ENCODE measurements around the gene C1orf198. TPM values are rescaled to one million over a fixed set of nuclear protein-coding genes. Genes with fewer than 3 reads are reported as not detected.

Gene C1orf198
- total and polyA plus RNA-seq, 2 experiments from 2014 or later = 54.7 to 67.6 TPM

DNA sequence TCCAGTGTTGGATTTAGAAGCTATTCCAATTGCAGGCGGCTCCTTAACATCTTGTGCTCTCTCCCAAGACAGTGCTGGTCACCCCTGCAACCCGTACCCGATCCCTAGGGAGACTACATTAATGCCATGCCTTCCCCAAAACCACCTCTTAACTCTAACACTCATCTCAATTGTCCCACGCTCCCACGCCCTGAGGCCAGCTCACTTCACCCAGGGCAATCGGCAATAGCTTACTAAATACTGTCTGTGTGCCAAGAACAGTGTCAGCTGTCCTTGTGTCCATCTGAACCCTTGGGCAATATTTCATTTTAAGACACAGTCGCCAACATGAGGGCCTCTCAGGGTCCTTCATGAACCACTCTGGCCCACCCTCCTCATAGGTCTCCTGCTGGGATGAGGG, 13.9 kb downstream of the C1orf198 start:
- Histone ChIP-seq H3K4me1 (ENCODE audit: low read depth) (peaks cover 31% of the 10 kb centered on the region), H3K4me3 (no peak overlapping the region), H3K36me3 (peaks cover 3% of the 10 kb centered on the region), H3K27me3 (no peaks in the 10 kb centered on the region), H3K9me3 (ENCODE audit: low read depth) (no peaks in the 10 kb centered on the region), H3K27ac (no peak overlapping the region)
- TF ChIP-seq, protein P1, sequence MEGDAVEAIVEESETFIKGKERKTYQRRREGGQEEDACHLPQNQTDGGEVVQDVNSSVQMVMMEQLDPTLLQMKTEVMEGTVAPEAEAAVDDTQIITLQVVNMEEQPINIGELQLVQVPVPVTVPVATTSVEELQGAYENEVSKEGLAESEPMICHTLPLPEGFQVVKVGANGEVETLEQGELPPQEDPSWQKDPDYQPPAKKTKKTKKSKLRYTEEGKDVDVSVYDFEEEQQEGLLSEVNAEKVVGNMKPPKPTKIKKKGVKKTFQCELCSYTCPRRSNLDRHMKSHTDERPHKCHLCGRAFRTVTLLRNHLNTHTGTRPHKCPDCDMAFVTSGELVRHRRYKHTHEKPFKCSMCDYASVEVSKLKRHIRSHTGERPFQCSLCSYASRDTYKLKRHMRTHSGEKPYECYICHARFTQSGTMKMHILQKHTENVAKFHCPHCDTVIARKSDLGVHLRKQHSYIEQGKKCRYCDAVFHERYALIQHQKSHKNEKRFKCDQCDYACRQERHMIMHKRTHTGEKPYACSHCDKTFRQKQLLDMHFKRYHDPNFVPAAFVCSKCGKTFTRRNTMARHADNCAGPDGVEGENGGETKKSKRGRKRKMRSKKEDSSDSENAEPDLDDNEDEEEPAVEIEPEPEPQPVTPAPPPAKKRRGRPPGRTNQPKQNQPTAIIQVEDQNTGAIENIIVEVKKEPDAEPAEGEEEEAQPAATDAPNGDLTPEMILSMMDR (IDR thresholded peaks at IDR 0.05; ENCODE audit: low read depth, low read length) = no peak
- no peak for DNase-seq (ENCODE audit: low read depth in 1 of 2, low spot score in 1 of 2)

DNA sequence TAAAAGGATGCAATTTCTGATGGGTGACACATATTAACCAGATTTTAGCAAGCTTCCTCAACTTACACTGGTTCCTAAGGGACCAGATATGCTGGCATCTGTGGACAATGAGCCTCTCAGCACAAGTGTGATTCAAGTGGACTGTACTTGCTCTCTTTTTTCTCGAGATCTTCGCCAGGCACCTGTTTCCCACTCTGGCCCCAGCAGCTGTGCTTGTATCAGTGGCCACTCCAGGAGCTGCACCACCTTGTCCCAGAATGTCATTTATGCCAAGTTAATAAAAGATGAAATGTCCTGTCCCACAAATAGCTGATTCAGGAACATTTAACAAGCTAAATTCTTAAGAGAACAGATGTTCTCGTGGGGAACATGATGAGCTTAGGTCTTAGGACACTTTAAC, 14.6 kb downstream of the C1orf198 start:
- H3K36me3 ChIP-seq = peaks cover 3% of the 10 kb centered on the region
- no peaks in the 10 kb centered on the region for H3K9me3 ChIP-seq (ENCODE audit: low read depth)
- no peak overlapping the region for H3K4me3 ChIP-seq
- H3K27me3 ChIP-seq = no peaks in the 10 kb centered on the region
- DNase-seq (ENCODE audit: low read depth in 1 of 2, low spot score in 1 of 2) = no peak
- TF ChIP-seq, protein P1 (IDR thresholded peaks at IDR 0.05; ENCODE audit: low read depth, low read length) = no peak
- H3K27ac ChIP-seq = peak overlapping the region; percentile 47
- peaks cover 38% of the 10 kb centered on the region for H3K4me1 ChIP-seq (ENCODE audit: low read depth)

DNA sequence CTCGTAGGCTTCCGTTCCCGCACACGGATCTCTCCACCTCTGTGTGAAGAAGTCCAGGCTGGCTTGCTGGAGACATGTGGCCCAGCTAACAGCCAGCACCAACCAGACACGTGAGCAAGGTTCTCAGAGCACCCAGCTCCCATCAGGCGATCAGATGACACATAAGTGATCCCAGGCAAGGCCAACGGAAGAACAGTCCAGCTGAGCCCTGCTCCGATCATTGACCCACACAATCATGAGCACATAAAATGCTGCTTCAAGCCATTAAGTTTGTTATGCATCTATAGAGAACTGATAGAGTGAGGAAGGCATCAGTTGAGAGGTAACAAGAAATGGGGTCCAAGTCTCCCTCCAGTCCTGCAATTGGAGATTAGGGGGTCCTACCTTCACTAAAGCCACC, 15.4 kb downstream of the C1orf198 start:
- H3K9me3 ChIP-seq (ENCODE audit: low read depth) = no peaks in the 10 kb centered on the region
- DNase-seq (ENCODE audit: low read depth in 1 of 2, low spot score in 1 of 2) = no peak
- no peaks in the 10 kb centered on the region for H3K27me3 ChIP-seq
- no peak overlapping the region for H3K27ac ChIP-seq
- H3K4me3 ChIP-seq = no peak overlapping the region
- H3K36me3 ChIP-seq = peaks cover 3% of the 10 kb centered on the region
- H3K4me1 ChIP-seq (ENCODE audit: low read depth) = peaks cover 44% of the 10 kb centered on the region
- TF ChIP-seq, protein P1 (IDR thresholded peaks at IDR 0.05; ENCODE audit: low read depth, low read length) = no peak

DNA sequence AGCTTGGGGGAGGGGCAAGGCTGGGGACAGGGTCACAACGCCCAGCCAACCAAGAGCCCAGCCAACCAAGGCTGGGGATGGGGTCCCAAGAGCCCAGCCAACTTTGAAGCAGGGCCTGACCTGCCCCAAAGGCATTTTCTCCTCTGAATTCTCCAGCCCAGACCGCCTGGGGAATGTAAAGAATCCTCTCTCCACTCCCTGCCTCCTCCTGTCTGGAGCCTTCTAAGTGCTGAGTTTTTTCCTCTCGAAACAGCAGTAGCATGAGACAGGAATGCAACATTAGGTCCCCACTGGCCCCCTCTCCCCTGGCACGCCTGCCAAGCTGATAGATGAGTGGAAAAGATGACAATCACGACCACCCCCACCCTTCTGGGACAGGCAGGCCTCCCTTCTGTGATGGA, 17.0 kb downstream of the C1orf198 start:
- Histone ChIP-seq H3K27ac (peak overlapping the region; percentile 97), H3K4me3 (no peak overlapping the region), H3K36me3 (peaks cover 3% of the 10 kb centered on the region), H3K4me1 (ENCODE audit: low read depth) (peaks cover 48% of the 10 kb centered on the region), H3K27me3 (no peaks in the 10 kb centered on the region), H3K9me3 (ENCODE audit: low read depth) (no peaks in the 10 kb centered on the region)
- peak; percentile 74 to 90 for DNase-seq (ENCODE audit: low read depth in 1 of 2, low spot score in 1 of 2)
- TF ChIP-seq, protein P1 (IDR thresholded peaks at IDR 0.05; ENCODE audit: low read depth, low read length) = no peak

DNA sequence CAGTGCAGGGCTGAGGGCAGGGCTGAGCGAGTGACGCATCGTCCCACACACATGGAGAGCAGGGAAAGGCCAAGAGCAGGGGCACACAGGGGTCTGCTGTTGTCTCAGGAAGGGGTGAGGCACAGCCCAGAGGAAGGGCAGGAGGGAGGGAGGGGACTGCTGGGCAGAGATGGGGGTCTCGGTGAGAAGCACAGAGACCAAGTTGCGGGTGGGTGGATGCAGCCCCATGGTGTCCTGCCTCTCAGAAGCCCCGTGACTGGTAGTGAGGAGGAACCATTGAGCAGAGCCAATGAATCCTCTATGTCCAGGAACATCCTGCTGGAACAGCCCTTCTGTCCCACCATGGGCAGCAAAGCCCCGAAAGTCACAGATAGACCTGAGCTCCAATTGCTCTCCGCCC, 17.8 kb downstream of the C1orf198 start:
- H3K4me3 ChIP-seq = no peak overlapping the region
- H3K4me1 ChIP-seq (ENCODE audit: low read depth) = peaks cover 48% of the 10 kb centered on the region
- no peak for DNase-seq (ENCODE audit: low read depth in 1 of 2, low spot score in 1 of 2)
- H3K36me3 ChIP-seq = peaks cover 3% of the 10 kb centered on the region
- peak overlapping the region; percentile 97 for H3K27ac ChIP-seq
- no peaks in the 10 kb centered on the region for H3K9me3 ChIP-seq (ENCODE audit: low read depth)
- H3K27me3 ChIP-seq = no peaks in the 10 kb centered on the region
- TF ChIP-seq, protein P1 (IDR thresholded peaks at IDR 0.05; ENCODE audit: low read depth, low read length) = no peak
